NCI-H146 treated with DMSO at 0.1 percent for 48 hours (cell line): ENCODE data around the gene RBMS1.
"Not testable (repeated sequence)": the region's sequence is repeated elsewhere in the genome, so short reads cannot be mapped to it uniquely, and the experiment has no call there.

ENCODE experiments used
- DNase-seq: peaks from one replicate; lab custom pipeline; 2025; ENCODE audit not compliant: unreplicated experiment; lab: John Stamatoyannopoulos, UW

RBMS1 gene

DNA sequence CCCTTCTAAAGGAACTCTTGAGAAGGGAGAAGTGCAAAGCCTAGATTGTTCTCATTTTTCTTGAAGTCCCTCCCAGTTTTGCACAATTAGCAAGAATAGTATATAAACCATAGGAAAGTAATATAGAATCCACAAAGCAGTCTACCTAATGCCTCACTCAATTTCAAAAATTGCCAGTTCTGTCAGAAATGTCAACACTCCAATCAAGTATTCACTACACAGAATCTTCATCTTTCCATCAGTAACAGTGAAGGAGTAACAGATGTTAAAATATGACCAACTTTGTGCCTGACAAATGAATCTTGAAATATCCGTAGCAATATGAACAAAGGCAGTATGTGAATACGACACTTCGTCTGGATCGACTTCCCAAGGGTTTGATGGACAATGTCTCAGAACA, 56.3 kb downstream of the RBMS1 start:
- no peak for DNase-seq

DNA sequence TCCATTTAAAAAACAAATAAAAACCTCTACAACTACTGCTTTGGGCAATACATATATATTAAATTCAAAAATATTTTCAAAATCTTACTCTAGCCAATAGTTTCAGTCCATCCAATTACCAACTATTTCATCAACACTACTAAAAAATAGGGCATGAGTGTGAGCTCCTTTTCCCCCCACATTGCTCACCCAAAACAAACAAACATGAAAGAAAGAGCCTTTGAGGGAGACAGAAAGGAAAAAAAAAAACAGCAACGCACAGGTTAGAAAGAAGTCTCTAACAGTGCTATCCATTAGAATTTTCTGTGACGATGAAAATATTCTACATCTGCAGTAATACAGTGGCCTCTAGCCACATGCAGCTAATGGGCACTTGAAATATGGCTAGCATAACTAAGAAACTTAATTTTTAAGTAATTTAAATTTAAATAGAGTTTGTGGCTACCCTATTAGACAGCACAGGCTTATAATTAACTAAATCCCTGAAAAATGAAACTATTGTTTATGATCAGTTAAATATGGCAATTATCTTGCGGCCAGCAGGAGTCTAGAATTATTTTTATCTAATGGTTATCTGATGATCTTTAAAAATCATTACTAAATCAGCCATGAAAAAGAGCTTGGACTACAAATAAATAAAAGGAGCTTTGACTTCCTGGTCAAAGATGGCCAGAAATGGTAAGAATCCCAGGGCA, 59.2 kb downstream of the RBMS1 start:
- no peak for DNase-seq

- no peak for DNase-seq
Measured at GRCh38 chr2:160433466-160434140, 60.0 kb downstream of the RBMS1 start.

- no peak for DNase-seq
Measured at GRCh38 chr2:160432633-160433032, 61.0 kb downstream of the RBMS1 start.

DNA sequence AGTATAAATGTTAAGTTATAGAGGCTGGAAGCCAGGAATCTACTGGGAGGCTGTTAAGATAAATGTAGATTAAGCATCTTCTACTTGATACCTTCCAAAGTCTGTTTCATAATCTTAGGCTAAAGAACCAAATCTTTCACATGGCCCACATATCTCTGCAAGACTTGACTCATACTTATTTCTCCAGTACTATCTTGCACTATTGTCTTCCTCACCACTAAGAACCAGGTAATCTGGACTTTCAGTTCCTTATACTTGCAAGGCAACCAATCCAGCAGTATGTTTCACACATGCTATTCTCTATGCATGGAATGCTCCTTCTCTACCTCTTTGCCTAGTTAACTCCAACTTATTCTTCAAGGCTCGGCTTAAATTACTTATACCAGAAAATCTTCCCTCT, 62.2 kb downstream of the RBMS1 start:
- no peak for DNase-seq

DNA sequence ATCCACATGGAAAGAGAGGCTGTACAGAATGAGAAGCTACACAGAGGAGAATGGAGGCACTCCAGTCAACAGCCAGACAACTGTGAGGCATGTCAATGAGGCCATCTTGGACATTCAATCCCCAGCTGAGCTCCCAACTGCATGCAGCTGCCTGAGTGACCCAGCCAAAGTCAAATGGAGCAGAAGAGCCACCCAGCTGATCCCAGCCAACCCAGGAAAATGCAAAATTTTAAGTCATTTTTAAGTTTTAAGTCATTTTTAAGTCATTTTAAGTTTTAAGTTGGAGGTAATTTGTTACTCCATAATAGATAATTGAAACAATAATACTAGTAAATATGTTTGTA, 63.6 kb downstream of the RBMS1 start:
- no peak for DNase-seq

- no peak for DNase-seq
Measured at GRCh38 chr2:160429248-160430000, 64.2 kb downstream of the RBMS1 start.

DNA sequence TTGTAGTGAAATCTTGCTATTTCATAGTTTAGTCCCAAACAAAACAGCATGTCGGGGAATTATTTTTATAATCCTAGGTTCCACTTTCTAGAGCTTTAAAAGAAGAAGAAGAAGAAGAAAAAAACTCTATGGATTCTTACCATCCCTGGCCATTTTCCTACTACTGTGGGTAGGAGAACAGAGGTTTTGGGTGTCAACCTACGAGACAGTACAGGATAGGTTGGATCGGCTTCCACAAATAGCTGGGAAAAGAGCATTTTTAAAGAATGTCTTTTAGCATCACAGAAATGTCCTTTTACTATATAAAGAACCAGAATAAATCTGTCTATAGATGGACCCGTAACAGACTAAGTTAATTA, 65.2 kb downstream of the RBMS1 start:
- DNase-seq: no peak

- no peak for DNase-seq
Measured at GRCh38 chr2:160427629-160428404, 65.8 kb downstream of the RBMS1 start.

DNA sequence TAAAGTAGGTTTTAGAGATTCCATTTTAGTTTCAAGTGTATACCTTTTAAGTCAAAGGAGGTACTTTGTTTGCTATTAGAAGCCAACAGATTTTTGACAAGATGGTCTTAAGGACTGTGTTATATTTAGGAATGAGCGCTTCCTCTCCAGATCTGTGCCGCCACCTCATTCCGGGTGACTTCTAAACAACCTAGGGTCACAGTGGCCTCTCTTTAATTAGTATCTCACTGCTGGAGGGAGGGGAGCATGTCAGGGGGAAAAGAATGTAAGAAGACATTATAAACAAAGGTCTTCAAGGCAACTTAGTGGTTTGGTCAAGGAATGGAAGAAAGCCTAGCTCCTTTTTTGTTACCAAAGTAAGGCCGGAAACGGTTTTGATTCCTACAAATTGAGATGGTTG, 67.0 kb downstream of the RBMS1 start:
- DNase-seq: no peak

- DNase-seq: no peak
Measured at GRCh38 chr2:160425434-160426151, 68.0 kb downstream of the RBMS1 start.

DNA sequence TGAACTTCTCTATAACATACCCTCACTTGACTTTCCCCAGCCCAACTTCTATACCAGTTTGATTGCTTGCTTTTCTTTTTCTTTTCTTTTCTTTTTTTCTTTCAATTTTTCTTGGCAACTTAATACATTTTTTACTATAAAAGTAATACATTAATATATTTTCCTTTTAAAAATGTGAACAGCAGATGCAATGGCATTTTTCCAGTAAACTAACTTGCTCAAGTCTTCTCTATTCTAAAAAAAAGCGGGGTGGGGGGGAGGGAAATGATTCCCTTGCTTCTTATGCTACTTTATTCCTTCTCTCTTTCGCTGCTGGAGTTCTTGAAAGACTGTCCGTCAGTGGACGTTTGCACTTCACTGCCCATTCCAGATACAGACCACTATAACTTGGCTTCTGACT, 70.5 kb downstream of the RBMS1 start:
- no peak for DNase-seq

GRCh38 chr2:160421646-160422501, 71.7 kb downstream of the RBMS1 start:
- DNase-seq: not testable (repeated sequence)

DNA sequence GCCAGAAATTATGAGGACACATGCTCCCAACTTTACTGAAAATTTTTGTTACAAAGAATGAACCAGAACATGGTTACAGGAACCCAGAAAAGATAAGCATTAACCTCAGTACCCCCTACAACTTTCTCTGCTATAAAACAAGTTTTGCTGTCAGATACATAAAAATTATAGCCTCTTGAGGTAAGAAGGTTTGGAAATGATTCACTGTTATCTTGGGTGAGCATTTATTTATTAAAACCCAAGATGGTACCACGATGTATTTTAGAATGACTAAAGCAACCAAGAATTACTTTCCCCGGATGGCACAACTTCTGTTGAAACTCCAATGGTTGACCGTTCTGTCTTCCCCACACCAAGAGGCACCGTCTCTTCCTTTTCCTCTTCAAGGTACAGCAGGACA, 72.9 kb downstream of the RBMS1 start:
- no peak for DNase-seq

DNA sequence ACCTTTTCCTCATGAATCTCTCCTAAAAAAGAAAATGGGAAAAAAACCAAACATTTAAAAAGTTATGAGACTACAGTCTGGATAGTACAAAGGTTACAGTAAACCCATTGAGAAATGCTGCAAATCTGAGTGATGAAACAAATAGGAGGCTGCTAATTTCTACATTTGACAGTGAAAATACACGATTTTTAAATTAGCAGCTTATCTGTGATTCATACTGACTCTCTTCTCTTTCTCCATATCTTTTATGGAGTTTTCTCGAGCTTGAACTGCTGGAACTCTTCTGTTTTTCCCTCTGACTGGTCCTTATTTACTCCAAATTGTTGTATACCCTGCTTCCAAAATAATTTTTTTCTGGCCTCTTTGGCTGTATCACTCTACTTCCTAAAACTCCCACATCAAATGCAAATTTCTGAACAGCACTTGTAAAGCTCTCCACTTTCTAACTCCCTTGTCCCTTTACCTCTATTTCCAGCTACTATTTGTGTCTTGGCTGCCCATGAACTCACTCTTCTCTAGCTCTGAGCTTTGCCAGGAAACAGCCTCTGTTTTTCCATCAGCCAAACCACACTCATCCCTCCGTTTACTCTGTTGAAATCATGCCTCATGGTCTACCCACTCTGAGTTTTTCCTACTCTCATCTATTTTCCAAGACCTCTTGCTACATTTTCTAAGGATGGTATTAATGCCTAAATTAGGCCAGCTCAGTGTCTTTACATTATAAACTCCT, 73.7 kb downstream of the RBMS1 start:
- no peak for DNase-seq

GRCh38 chr2:160418853-160419252, 74.8 kb downstream of the RBMS1 start:
- no peak for DNase-seq

- DNase-seq: no peak
Measured at GRCh38 chr2:160418398-160418765, 75.2 kb downstream of the RBMS1 start.

DNA sequence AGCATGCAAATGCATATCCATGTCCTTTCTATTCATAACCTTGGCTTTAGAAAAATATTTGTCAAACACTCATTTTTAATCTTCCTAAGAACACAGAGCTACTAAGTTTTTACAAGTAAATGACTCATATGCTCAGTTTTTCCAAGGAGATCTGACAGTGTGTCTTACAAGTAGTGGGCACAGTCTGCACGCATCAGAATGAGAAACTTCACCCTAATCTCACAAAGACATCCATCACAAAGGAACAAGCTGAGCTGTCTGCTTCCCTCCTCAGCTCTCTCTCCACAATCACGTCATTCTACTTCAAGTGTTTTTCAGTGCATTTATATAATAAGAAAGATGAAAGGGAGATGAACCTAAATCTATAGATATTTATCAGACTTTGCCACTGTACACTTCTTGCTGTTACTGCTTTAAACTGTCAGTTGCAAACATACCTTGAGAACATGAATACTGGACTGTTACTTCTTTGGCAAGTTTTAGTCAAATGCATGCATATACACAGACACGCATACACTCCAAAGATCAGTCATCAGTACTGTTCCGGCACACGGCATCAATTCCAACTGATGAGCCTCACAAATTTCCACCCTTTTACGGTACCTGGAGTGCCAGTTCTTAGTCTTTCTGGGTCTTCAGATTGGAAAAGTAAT, 75.7 kb downstream of the RBMS1 start:
- no peak for DNase-seq

GRCh38 chr2:160415991-160416390, 77.6 kb downstream of the RBMS1 start:
- no peak for DNase-seq
